ENCODE data around the gene TNIP2. TPM values are rescaled to one million over a fixed set of nuclear protein-coding genes. Genes with fewer than 3 reads are reported as not detected.

TNIP2 gene
- total RNA-seq, 1 donor from 2014 or later = 19.4 TPM

- Histone ChIP-seq H3K4me3 (no peak overlapping the region), H3K4me1 (no peaks in the 10 kb centered on the region)
- no peak for DNase-seq
These were observed 59.7 kb downstream of the TNIP2 start for GRCh38 chr4:2696423-2696822.

DNA sequence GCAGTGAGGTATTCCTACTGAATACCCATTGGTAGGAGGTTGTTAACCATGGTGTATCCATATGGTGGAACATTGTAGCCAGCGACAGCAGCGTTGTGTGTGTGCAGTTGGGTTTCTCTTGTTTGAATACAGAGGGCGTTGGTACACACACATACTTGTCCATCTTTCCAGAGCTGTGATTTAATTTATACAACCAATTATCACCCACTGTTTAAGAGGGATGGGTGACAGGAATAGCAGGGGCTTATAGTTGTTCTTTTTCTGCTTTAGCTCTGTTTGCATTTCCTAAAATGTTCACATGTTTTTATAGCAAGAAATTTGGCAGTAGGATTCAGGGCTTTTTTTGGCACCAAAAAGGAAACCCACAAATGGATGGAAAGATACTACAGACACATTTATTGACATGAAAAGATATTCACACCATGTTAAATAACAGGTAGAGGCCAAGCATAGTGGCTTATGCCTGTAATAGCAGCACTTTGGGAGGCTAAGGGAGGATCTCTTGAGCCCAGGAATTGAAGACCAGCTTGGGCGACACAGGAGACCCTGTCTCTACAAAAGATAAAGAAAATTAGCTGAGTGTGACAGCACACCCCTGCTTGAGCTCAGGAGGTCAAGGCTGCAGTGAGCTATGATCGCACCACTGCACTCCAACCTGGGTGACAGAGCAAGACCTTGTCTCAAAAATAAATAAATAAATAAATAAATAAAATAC is 60.6 kb downstream of the TNIP2 start:
- Histone ChIP-seq H3K4me1 (no peaks in the 10 kb centered on the region), H3K27ac (replicated peaks) (no peak overlapping the region), H3K9me3 (replicated peaks) (no peaks in the 10 kb centered on the region), H3K27me3 (ENCODE audit: low read depth) (no peaks in the 10 kb centered on the region), H3K4me3 (no peak overlapping the region), H3K36me3 (peaks cover 98% of the 10 kb centered on the region)
- DNase-seq = no peak
- TF ChIP-seq, protein P1, sequence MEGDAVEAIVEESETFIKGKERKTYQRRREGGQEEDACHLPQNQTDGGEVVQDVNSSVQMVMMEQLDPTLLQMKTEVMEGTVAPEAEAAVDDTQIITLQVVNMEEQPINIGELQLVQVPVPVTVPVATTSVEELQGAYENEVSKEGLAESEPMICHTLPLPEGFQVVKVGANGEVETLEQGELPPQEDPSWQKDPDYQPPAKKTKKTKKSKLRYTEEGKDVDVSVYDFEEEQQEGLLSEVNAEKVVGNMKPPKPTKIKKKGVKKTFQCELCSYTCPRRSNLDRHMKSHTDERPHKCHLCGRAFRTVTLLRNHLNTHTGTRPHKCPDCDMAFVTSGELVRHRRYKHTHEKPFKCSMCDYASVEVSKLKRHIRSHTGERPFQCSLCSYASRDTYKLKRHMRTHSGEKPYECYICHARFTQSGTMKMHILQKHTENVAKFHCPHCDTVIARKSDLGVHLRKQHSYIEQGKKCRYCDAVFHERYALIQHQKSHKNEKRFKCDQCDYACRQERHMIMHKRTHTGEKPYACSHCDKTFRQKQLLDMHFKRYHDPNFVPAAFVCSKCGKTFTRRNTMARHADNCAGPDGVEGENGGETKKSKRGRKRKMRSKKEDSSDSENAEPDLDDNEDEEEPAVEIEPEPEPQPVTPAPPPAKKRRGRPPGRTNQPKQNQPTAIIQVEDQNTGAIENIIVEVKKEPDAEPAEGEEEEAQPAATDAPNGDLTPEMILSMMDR (IDR thresholded peaks at IDR 0.05; ENCODE audit: borderline replicate concordance) = no peak
- intact Hi-C loops (cut with micrococcal nuclease) = no loop called here

More at GRCh38 chr4:2696423-2696822, 59.7 kb downstream of the TNIP2 start:
- TF ChIP-seq, protein P1 (IDR thresholded peaks at IDR 0.05; ENCODE audit: borderline replicate concordance) = no peak
- H3K27me3 ChIP-seq (ENCODE audit: low read depth) = no peaks in the 10 kb centered on the region
- H3K9me3 ChIP-seq (replicated peaks) = no peaks in the 10 kb centered on the region
- peaks cover 98% of the 10 kb centered on the region for H3K36me3 ChIP-seq
- no peak overlapping the region for H3K27ac ChIP-seq (replicated peaks)
- intact Hi-C loops (cut with micrococcal nuclease) = no loop called here

- H3K4me3 ChIP-seq = no peak overlapping the region
- no peaks in the 10 kb centered on the region for H3K4me1 ChIP-seq
- H3K9me3 ChIP-seq (replicated peaks) = no peaks in the 10 kb centered on the region
- TF ChIP-seq, protein P1 (IDR thresholded peaks at IDR 0.05; ENCODE audit: borderline replicate concordance) = no peak
- H3K27me3 ChIP-seq (ENCODE audit: low read depth) = no peaks in the 10 kb centered on the region
- DNase-seq = no peak
- peaks cover 98% of the 10 kb centered on the region for H3K36me3 ChIP-seq
- intact Hi-C loops (cut with micrococcal nuclease) = no loop called here
- no peak overlapping the region for H3K27ac ChIP-seq (replicated peaks)
These were observed 61.4 kb downstream of the TNIP2 start for GRCh38 chr4:2694691-2695090.

DNA sequence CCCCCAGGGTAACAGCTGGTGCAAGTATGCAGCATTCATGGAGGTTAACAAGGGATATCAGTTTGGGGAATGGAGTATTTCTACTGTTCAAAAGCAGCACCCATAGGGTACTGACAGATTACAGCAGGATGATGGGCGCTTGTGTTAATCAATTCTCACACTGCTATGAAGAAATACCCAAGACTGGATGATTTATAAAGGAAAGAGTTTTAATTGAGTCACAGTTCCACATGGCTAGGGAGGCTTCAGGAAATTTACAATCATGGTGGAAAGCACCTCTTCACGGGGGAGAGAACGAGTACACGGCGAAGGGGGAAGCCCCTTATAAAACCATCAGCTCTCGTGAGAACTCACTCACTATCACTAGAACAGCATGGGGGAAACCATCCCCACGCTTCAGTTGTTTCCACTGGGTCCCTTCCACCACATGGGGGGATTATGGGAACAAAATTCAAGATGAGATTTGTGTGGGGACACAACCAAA is 64.1 kb downstream of the TNIP2 start:
- intact Hi-C loops (cut with micrococcal nuclease) = no loop called here
- H3K27ac ChIP-seq (replicated peaks) = no peak overlapping the region
- H3K36me3 ChIP-seq = peaks cover 88% of the 10 kb centered on the region
- DNase-seq = no peak
- no peaks in the 10 kb centered on the region for H3K9me3 ChIP-seq (replicated peaks)
- H3K4me1 ChIP-seq = peaks cover 3% of the 10 kb centered on the region
- H3K27me3 ChIP-seq (ENCODE audit: low read depth) = no peaks in the 10 kb centered on the region
- H3K4me3 ChIP-seq = no peak overlapping the region
- TF ChIP-seq, protein P1 (IDR thresholded peaks at IDR 0.05; ENCODE audit: borderline replicate concordance) = no peak

Other genes with a start within 250 kb of the TNIP2 start
- gene FAM193A, start 219.7 kb downstream of the TNIP2 start, total RNA-seq = 16.0 TPM
- 24.7 TPM for gene SH3BP2, start 36.7 kb upstream of the TNIP2 start, total RNA-seq
- 212 TPM for gene ADD1, start 87.5 kb upstream of the TNIP2 start, total RNA-seq
- 17.4 TPM for gene NOP14, start 207.1 kb upstream of the TNIP2 start, total RNA-seq
- gene GRK4, start 207.2 kb upstream of the TNIP2 start, total RNA-seq = 9.0 TPM